DOHH2 (cell line): ENCODE measurements around the gene ZDHHC9.

ENCODE experiments used
- CTCF ChIP-seq: fragments of 200-600 bp; sonication (generic); IDR thresholded peaks from one replicate; pipeline ENCODE4 v1.5.1; 2014; ENCODE audit warnings: antibody characterized with exemption, mild to moderate bottlenecking, low read depth, low read length; ENCODE audit not compliant: poor library complexity, severe bottlenecking
- EZH2phosphoT487 ChIP-seq: fragments of 200-600 bp; sonication (generic); IDR thresholded peaks from 2 replicates; pipeline ENCODE4 v1.6.1; 2017; ENCODE audit warnings: borderline replicate concordance, mild to moderate bottlenecking, antibody characterized with exemption, low read length, moderate library complexity, mixed read lengths

GRCh38 chrX:129836827-129837226, 6.9 kb downstream of the ZDHHC9 start:
- TF ChIP-seq CTCF (no peak), EZH2phosphoT487 (no peak)
